Measurements from ENCODE around the gene SLC49A3. TPM values are rescaled to one million over a fixed set of nuclear protein-coding genes. Genes with fewer than 3 reads are reported as not detected.
A peak's percentile ranks its signal among the peaks of the same experiment; 100 is the strongest.

Gene SLC49A3
- total and polyA plus RNA-seq, 2 of the 13 experiments (the other 11 are each of a cell fraction or from before 2014, with no cell fraction given), result 0.07 to 0.17 TPM

GRCh38 chr4:677431-678293 is 11.3 kb downstream of the SLC49A3 start (continued):
- no peak for TF ChIP-seq AHDC1 (CRISPR knock-in tag; IDR thresholded peaks at IDR 0.05; ENCODE audit: borderline replicate concordance)
- TF ChIP-seq ZNF687 (CRISPR knock-in tag; IDR thresholded peaks at IDR 0.05), result peak; percentile 82
- TF ChIP-seq NONO (IDR thresholded peaks at IDR 0.05), result no peak
- TF ChIP-seq NONO (CRISPR knock-in tag; conservative IDR thresholded peaks at IDR 0.05), result peak; percentile 53
- TF ChIP-seq POLR2AphosphoS5 (IDR thresholded peaks at IDR 0.05; ENCODE audit: low read depth, low read length), result peak; percentile 43; the same call in 1 of the 2 replicates
- no peak for TF ChIP-seq ZNF550 (CRISPR knock-in tag; IDR thresholded peaks at IDR 0.05; ENCODE audit: borderline replicate concordance)
- no peak for TF ChIP-seq STAT5B (CRISPR knock-in tag; IDR thresholded peaks at IDR 0.05)
- peak; percentile 83; the same call in 1 of the 2 replicates for TF ChIP-seq AHR (CRISPR knock-in tag; IDR thresholded peaks at IDR 0.05)
- TF ChIP-seq ZNF839 (CRISPR knock-in tag; IDR thresholded peaks at IDR 0.05; ENCODE audit: borderline replicate concordance), result no peak
- TF ChIP-seq FOXA3 (CRISPR knock-in tag; IDR thresholded peaks at IDR 0.05), result peak; percentile 45; the same call in 1 of the 2 replicates
- TF ChIP-seq HNRNPL (IDR thresholded peaks at IDR 0.05; ENCODE audit: low read depth, low read length), result peak; percentile 40; the same call in 1 of the 2 replicates
- no peak for TF ChIP-seq ZNF572 (CRISPR knock-in tag; IDR thresholded peaks at IDR 0.05)
- TF ChIP-seq HNRNPLL (IDR thresholded peaks at IDR 0.05; ENCODE audit: low read depth, low read length, poor library complexity, severe bottlenecking), result peak; percentile 40
- no peak for TF ChIP-seq BRCA1 (CRISPR knock-in tag; IDR thresholded peaks at IDR 0.05)
- TF ChIP-seq ZNF431 (CRISPR knock-in tag; IDR thresholded peaks at IDR 0.05; ENCODE audit: borderline replicate concordance, low read depth), result no peak; the same call in 1 of the 2 replicates
- no peak for TF ChIP-seq E2F1 (CRISPR knock-in tag; IDR thresholded peaks at IDR 0.05)
- peak; percentile 24; the same call in 1 of the 2 replicates for TF ChIP-seq SOX5 (CRISPR knock-in tag; IDR thresholded peaks at IDR 0.05; ENCODE audit: borderline replicate concordance)
- 0 out of 2 replicates have a peak, but pooled peaks have one; percentile 24 for TF ChIP-seq GATAD2A (CRISPR knock-in tag; IDR thresholded peaks at IDR 0.05)
- no peak for TF ChIP-seq JUND (CRISPR knock-in tag; IDR thresholded peaks at IDR 0.05)
